PFSK-1 (cell line): Measurements from ENCODE around the gene MED4.

Source experiments
- FOXP2 ChIP-seq: optimal IDR thresholded peaks from 2 replicates; pipeline ENCODE3; 2011; ENCODE audit warnings: borderline replicate concordance, control low read depth, inconsistent platforms; ENCODE audit not compliant: insufficient read depth; ENCODE audit errors: extremely low read length, extremely low read depth
- POLR2AphosphoS5 ChIP-seq: IDR thresholded peaks from 2 replicates; pipeline ENCODE4 v1.6.1; 2012; ENCODE audit warnings: low read depth, mild to moderate bottlenecking, control low read depth, low read length, moderate library complexity
- SIN3A ChIP-seq: IDR thresholded peaks from 2 replicates; pipeline ENCODE4 v1.6.1; 2012; ENCODE audit warnings: mild to moderate bottlenecking, low read length, moderate library complexity, borderline replicate concordance; ENCODE audit not compliant: insufficient read depth
- TAF1 ChIP-seq: IDR thresholded peaks from 2 replicates; pipeline ENCODE4 v1.6.1; 2012; ENCODE audit warnings: low read length, control low read depth, borderline replicate concordance; ENCODE audit not compliant: insufficient read depth
- TF ChIP-seq, protein P1 (sequence below), 2 experiments: IDR thresholded peaks; 2 replicates each; pipeline versions ENCODE4 v1.6.1 to v1.8.0; 2011 to 2012; ENCODE audit warnings: low read depth in 2 of 2, low read length in 2 of 2, control low read depth in 1 of 2, inconsistent platforms in 1 of 2, mild to moderate bottlenecking in 1 of 2, moderate library complexity in 1 of 2; ENCODE audit not compliant: insufficient read depth in 1 of 2

MED4 gene

GRCh38 chr13:48040049-48040448 is 54.9 kb downstream of the MED4 start:
- TF ChIP-seq FOXP2 = no peak
- TF ChIP-seq TAF1 = no peak
- TF ChIP-seq POLR2AphosphoS5 = no peak
- no peak for TF ChIP-seq SIN3A
- TF ChIP-seq, protein P1, sequence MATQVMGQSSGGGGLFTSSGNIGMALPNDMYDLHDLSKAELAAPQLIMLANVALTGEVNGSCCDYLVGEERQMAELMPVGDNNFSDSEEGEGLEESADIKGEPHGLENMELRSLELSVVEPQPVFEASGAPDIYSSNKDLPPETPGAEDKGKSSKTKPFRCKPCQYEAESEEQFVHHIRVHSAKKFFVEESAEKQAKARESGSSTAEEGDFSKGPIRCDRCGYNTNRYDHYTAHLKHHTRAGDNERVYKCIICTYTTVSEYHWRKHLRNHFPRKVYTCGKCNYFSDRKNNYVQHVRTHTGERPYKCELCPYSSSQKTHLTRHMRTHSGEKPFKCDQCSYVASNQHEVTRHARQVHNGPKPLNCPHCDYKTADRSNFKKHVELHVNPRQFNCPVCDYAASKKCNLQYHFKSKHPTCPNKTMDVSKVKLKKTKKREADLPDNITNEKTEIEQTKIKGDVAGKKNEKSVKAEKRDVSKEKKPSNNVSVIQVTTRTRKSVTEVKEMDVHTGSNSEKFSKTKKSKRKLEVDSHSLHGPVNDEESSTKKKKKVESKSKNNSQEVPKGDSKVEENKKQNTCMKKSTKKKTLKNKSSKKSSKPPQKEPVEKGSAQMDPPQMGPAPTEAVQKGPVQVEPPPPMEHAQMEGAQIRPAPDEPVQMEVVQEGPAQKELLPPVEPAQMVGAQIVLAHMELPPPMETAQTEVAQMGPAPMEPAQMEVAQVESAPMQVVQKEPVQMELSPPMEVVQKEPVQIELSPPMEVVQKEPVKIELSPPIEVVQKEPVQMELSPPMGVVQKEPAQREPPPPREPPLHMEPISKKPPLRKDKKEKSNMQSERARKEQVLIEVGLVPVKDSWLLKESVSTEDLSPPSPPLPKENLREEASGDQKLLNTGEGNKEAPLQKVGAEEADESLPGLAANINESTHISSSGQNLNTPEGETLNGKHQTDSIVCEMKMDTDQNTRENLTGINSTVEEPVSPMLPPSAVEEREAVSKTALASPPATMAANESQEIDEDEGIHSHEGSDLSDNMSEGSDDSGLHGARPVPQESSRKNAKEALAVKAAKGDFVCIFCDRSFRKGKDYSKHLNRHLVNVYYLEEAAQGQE (IDR thresholded peaks at IDR 0.05; ENCODE audit: insufficient read depth in 1 of 2, low read depth in 2 of 2, low read length in 2 of 2) = no peak

DNA sequence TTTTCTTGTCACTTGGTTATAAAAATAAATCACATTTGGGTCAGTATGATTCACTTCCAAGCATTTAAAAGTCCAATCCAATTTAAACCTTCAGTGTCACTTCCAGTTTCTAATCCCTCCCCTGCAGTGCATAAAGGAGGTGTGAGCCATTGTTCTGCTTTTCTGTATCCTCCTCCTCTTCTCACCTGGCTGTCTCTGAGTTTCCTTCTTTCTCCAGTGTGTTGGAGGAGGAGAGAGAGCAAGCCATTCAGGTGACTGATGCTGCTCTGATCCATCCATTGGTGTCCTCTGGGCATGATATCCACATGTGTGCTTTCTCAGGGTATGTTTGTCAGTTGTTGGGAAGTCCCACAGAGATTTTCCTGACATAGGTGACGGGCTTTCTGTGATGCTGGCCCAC is 56.1 kb downstream of the MED4 start:
- no peak for TF ChIP-seq FOXP2
- TF ChIP-seq POLR2AphosphoS5 = no peak
- TF ChIP-seq TAF1 = no peak
- TF ChIP-seq, protein P1 (IDR thresholded peaks at IDR 0.05; ENCODE audit: insufficient read depth in 1 of 2, low read depth in 2 of 2, low read length in 2 of 2) = no peak
- no peak for TF ChIP-seq SIN3A

DNA sequence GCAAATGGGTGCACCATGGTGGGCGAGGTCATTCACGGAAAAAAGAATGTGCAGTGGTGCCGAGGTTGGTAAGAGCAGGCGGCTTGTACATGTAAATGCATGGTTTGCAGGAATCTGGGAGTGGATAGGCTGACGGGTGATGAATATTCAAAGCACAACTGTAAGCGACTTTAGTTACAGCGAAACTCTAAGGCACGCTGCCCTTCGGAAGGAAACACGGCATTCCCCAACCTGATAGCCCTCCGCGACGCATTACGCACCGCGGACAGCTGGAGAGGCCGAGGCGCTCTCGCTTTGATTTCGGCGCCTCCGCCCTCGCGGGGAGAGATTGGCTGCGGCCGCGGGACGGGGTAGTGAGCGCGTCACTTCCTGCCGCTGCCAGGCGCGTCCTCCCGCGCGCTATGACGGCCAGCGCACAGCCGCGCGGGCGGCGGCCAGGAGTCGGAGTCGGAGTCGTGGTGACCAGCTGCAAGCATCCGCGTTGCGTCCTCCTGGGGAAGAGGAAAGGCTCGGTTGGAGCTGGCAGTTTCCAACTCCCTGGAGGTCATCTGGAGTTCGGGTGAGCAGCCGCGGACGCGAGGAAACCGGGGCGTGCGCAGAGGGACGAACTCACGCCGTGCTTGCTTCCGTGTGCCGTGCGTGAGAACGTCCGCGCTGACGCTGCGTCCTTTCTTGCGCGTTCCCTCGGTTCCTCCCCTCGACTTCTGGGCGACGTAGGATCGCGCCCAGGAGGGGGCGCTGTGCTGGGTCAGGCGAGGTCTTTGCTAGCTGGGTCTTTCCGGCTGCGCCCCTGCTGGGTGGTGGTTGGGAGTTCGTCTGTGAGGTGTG is 57.3 kb downstream of the MED4 start, which contains the start of gene NUDT15:
TSS of gene NUDT15 (plus strand) at position 381 of the 828 bp plus-strand sequence. CDS start at position 402, 21 bp downstream.
- peak; percentile 30 for TF ChIP-seq FOXP2
- peak; percentile 76; the same call in 1 of the 2 replicates for TF ChIP-seq TAF1
- TF ChIP-seq, protein P1 (IDR thresholded peaks at IDR 0.05; ENCODE audit: insufficient read depth in 1 of 2, low read depth in 2 of 2, low read length in 2 of 2) = peak in 1 of 2 experiments; percentile 50; a peak in 1 of 4 replicates
- peak; percentile 92 for TF ChIP-seq POLR2AphosphoS5
- peak; percentile 65; the same call in 1 of the 2 replicates for TF ChIP-seq SIN3A

DNA sequence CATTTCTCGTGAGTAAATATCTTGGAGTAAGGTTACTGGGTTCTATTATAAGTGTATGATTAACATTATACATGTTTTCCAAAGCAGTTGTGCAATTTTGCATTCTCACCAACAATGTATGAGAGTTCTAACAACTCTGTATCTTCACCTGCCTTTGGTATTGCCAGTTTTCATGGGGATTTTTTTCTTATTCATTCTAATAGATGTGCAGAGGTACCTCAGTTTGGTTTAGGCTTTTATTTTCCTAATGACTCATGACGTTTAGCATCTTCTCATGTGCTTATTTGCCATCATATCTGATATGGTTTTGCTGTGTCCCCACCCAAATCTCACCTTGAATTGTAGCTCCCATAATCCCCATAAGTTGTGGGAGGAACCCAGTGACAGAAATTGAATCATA is 65.0 kb downstream of the MED4 start:
- TF ChIP-seq FOXP2 = no peak
- TF ChIP-seq SIN3A = no peak
- no peak for TF ChIP-seq POLR2AphosphoS5
- TF ChIP-seq, protein P1 (IDR thresholded peaks at IDR 0.05; ENCODE audit: insufficient read depth in 1 of 2, low read depth in 2 of 2, low read length in 2 of 2) = no peak
- TF ChIP-seq TAF1 = no peak
